Endothelial cell of umbilical vein (primary cell): ENCODE results near the gene MYO9A. TPM values are rescaled to one million over a fixed set of nuclear protein-coding genes. Genes with fewer than 3 reads are reported as not detected.

Experiments used
- BruUV-seq: library from RNA; stranded (reverse); fragments of 400-500 nt; replicated peaks from 2 replicates; lab custom pipeline; 2021; lab: Mats Ljungman, UMichigan
- CTCF ChIA-PET: fragments of 300-600, 350-600 bp; sonication (Branson Sonifier 250); formaldehyde crosslinking; loops from one replicate; lab custom pipeline; 2021; ENCODE audit warnings: antibody characterized with exemption, inconsistent platforms; lab: Charles Lee
- POLR2A ChIA-PET: fragments of 300-600, 350-600 bp; sonication (Branson Sonifier 250); formaldehyde crosslinking; loops from one replicate; lab custom pipeline; 2021; ENCODE audit warnings: antibody characterized with exemption, inconsistent platforms; lab: Charles Lee
- DNase-seq: peaks from one replicate; pipeline ENCODE4 v3.0.0-alpha.2; 2011; ENCODE audit warnings: low read depth, low spot score
- FAIRE-seq: peaks from 2 replicates; lab custom pipeline; 2011; peaks lifted over from hg19 to GRCh38; lab: Jason Lieb, UNC
- H2AFZ ChIP-seq: 2 replicates; pipeline ENCODE4 v1.6.0; 2012; ENCODE audit warnings: low read depth, low read length, control low read depth, inconsistent platforms
- H3K27ac ChIP-seq: 2 replicates; pipeline ENCODE4 v1.5.1; 2011; ENCODE audit warnings: low read depth, mild to moderate bottlenecking, control low read depth, low read length, moderate library complexity; ENCODE audit not compliant: insufficient read depth
- H3K27me3 ChIP-seq, 2 experiments: 2 replicates each; pipeline versions ENCODE4 v1.6.0 to v1.6.1; 2011; ENCODE audit warnings: low read length in 2 of 2, mixed read lengths in 1 of 2; ENCODE audit not compliant: control insufficient read depth in 2 of 2, insufficient read depth in 2 of 2
- H3K36me3 ChIP-seq, 2 experiments: 2 replicates in 1 of 2; 3 replicates in 1 of 2; pipeline ENCODE4 v1.5.1; 2011; ENCODE audit warnings: low read length in 2 of 2, mild to moderate bottlenecking in 1 of 2, moderate library complexity in 1 of 2; ENCODE audit not compliant: control insufficient read depth in 2 of 2, insufficient read depth in 2 of 2; ENCODE audit errors: extremely low read depth in 1 of 2
- H3K4me1 ChIP-seq: 3 replicates; pipeline ENCODE4 v1.5.1; 2011; ENCODE audit warnings: mild to moderate bottlenecking, low read length; ENCODE audit not compliant: control insufficient read depth, insufficient read depth; ENCODE audit errors: extremely low read depth
- H3K4me2 ChIP-seq: 2 replicates; pipeline ENCODE4 v1.6.1; 2011; ENCODE audit warnings: low read length, control low read depth, mixed read lengths; ENCODE audit not compliant: insufficient read depth
- H3K4me3 ChIP-seq, 3 experiments: fragments of 200-600 bp in 1 of 3; sonication (generic), shearing (Covaris generic) in 1 of 3; replicated peaks in 1 of 3; 2 replicates each; pipeline ENCODE4 v1.5.1; 2011 to 2016; ENCODE audit warnings: control low read depth in 3 of 3, low read length in 3 of 3, mild to moderate bottlenecking in 2 of 3, inconsistent platforms in 1 of 3, low read depth in 1 of 3, moderate library complexity in 1 of 3; ENCODE audit not compliant: insufficient read depth in 1 of 3
- H3K79me2 ChIP-seq: 2 replicates; pipeline ENCODE4 v1.6.0; 2012; ENCODE audit warnings: low read length, inconsistent platforms; ENCODE audit not compliant: control insufficient read depth, insufficient read depth
- H3K9ac ChIP-seq: replicated peaks from 2 replicates; pipeline ENCODE3; 2011; ENCODE audit warnings: low read length, control low read depth; ENCODE audit not compliant: insufficient read depth; ENCODE audit errors: extremely low read depth
- H3K9me1 ChIP-seq: replicated peaks from 3 replicates; pipeline ENCODE4 v1.6.0; 2011; ENCODE audit warnings: mild to moderate bottlenecking, low read length; ENCODE audit not compliant: control insufficient read depth, insufficient read depth; ENCODE audit errors: extremely low read depth
- H3K9me3 ChIP-seq: replicated peaks from 2 replicates; pipeline ENCODE4 v1.5.1; 2012; ENCODE audit warnings: low read length, inconsistent platforms; ENCODE audit not compliant: control insufficient read depth, insufficient read depth
- H4K20me1 ChIP-seq: replicated peaks from 2 replicates; pipeline ENCODE3; 2011; ENCODE audit warnings: mild to moderate bottlenecking, low read length; ENCODE audit not compliant: control insufficient read depth, insufficient read depth; ENCODE audit errors: extremely low read depth
- CTCF ChIP-seq, 2 donors: IDR thresholded peaks; 1 replicate in 1 of 2; 2 replicates in 1 of 2; pipeline ENCODE4 v1.5.1; 2011; ENCODE audit warnings: low read length in 2 of 2, mild to moderate bottlenecking in 2 of 2, moderate library complexity in 2 of 2, control low read depth in 1 of 2, inconsistent platforms in 1 of 2, low read depth in 1 of 2; ENCODE audit not compliant: insufficient read depth in 1 of 2; ENCODE audit errors: extremely low read depth in 1 of 2
- EZH2 ChIP-seq: IDR thresholded peaks from 2 replicates; pipeline ENCODE4 v1.6.1; 2012; ENCODE audit warnings: borderline replicate concordance, low read depth, mild to moderate bottlenecking, moderate library complexity, low read length, inconsistent platforms; ENCODE audit not compliant: severe bottlenecking
- FOS ChIP-seq: IDR thresholded peaks from 2 replicates; pipeline ENCODE4 v1.6.1; 2011; ENCODE audit warnings: mild to moderate bottlenecking, low read length, moderate library complexity, borderline replicate concordance; ENCODE audit not compliant: insufficient read depth
- GATA2 ChIP-seq: IDR thresholded peaks from 2 replicates; pipeline ENCODE4 v1.7.0; 2011; ENCODE audit warnings: low read depth, mild to moderate bottlenecking, moderate library complexity, mixed read lengths, low read length; ENCODE audit not compliant: insufficient read length, insufficient read depth
- JUN ChIP-seq: IDR thresholded peaks from 2 replicates; pipeline ENCODE4 v1.6.1; 2011; ENCODE audit warnings: borderline replicate concordance, low read depth; ENCODE audit not compliant: insufficient read length, insufficient read depth
- MAX ChIP-seq: IDR thresholded peaks from 2 replicates; pipeline ENCODE4 v1.6.1; 2011; ENCODE audit not compliant: insufficient read depth, insufficient read length
- MYC ChIP-seq: IDR thresholded peaks from one replicate; pipeline ENCODE4 v1.6.1; 2011; ENCODE audit warnings: mild to moderate bottlenecking, low read depth, low read length
- POLR2AphosphoS5 ChIP-seq: IDR thresholded peaks from 2 replicates; pipeline ENCODE4 v1.6.1; 2012; ENCODE audit warnings: low read depth, mild to moderate bottlenecking, control low read depth, low read length, moderate library complexity; ENCODE audit not compliant: insufficient read depth
- dilution Hi-C: fragments of 300-500 bp; cut with MboI; formaldehyde crosslinking; loops from one replicate; pipeline ENCODE4 v1.15.0; 2019; ENCODE audit warnings: low sequenced_read_pairs; ENCODE audit not compliant: extremely low pct_ligation_motif_present
- intact Hi-C: fragments of 100-400 bp; cut with micrococcal nuclease; formaldehyde crosslinking; loops from one replicate; pipeline ENCODE4 v1.10.0; 2022
- polyA plus RNA-seq, 4 experiments: library from polyadenylated mRNA; depleted of rRNA in 3 of 4; stranded (reverse) in 3 of 4; unstranded in 1 of 4; fragments of >200 nt; gene quantifications; 2 replicates each; pipeline versions ENCODE4 v1.2.1 to v1.2.3, GENCODE V29; 2011 to 2012; ENCODE audit warnings: missing spikeins in 1 of 4
- total RNA-seq: library from RNA; stranded (reverse); gene quantifications from 2 replicates; pipeline ENCODE4 v1.2.3, GENCODE V29; 2021

The MYO9A gene
- total and polyA plus RNA-seq, 2 donors (not counting 3 experiments of a cell fraction or from before 2014, with no cell fraction given) = 6.4 to 30.3 TPM

GRCh38 chr15:71821547-71822129, 296.3 kb downstream of the MYO9A start:
- no TSS peak for BruUV-seq
- FAIRE-seq = no peak

More at GRCh38 chr15:71821547-71822129, 296.3 kb downstream of the MYO9A start:
- H3K27ac ChIP-seq = no peak overlapping the region
- no peak overlapping the region for H3K4me2 ChIP-seq
- POLR2A ChIA-PET = no interaction called here
- H3K9me1 ChIP-seq = no peaks in the 10 kb centered on the region
- dilution Hi-C loops = no loop called here
- H3K9me3 ChIP-seq = no peaks in the 10 kb centered on the region
- no peaks in the 10 kb centered on the region for H3K79me2 ChIP-seq
- H3K4me3 ChIP-seq = no peak overlapping the region
- H2AFZ ChIP-seq = no peak overlapping the region
- DNase-seq = no peak
- H3K27me3 ChIP-seq = no peaks in the 10 kb centered on the region
- H3K9ac ChIP-seq = no peak overlapping the region
- intact Hi-C loops = no loop called here
- peaks cover 4% of the 10 kb centered on the region in 2 experiments for H3K36me3 ChIP-seq
- no peak for TF ChIP-seq POLR2AphosphoS5
- no peak for TF ChIP-seq JUN
- TF ChIP-seq GATA2 = no peak
- TF ChIP-seq MAX = no peak
- TF ChIP-seq MYC = no peak
- TF ChIP-seq EZH2 = no peak
- no peak for TF ChIP-seq FOS
- TF ChIP-seq CTCF (IDR thresholded peaks at IDR 0.05; ENCODE audit: extremely low read depth in 1 of 2, insufficient read depth in 1 of 2, low read depth in 1 of 2, low read length in 2 of 2) = no peak
- CTCF ChIA-PET = interaction anchor here (0.6 kb wide), 1 partner anchor 38 kb away, joined by 3 read pairs; no protein-coding TSS in a partner anchor
- no peaks in the 10 kb centered on the region for H4K20me1 ChIP-seq
- no peaks in the 10 kb centered on the region for H3K4me1 ChIP-seq
